H1 (cell line): ENCODE results near the gene LRRC26. TPM values are rescaled to one million over a fixed set of nuclear protein-coding genes. Genes with fewer than 3 reads are reported as not detected.

Experiments used
- CTCF ChIA-PET: fragments of 300-600 bp; sonication (Branson Sonifier 250); formaldehyde crosslinking; loops from one replicate; lab custom pipeline; 2021; ENCODE audit not compliant: partially characterized antibody; lab: Charles Lee
- POLR2A ChIA-PET: fragments of 300-600 bp; sonication (Branson Sonifier 250); formaldehyde crosslinking; loops from one replicate; lab custom pipeline; 2021; ENCODE audit warnings: inconsistent platforms; ENCODE audit not compliant: partially characterized antibody; lab: Charles Lee
- DNase-seq, 2 experiments: peaks; one replicate each; pipeline versions ENCODE4 v3.0.0 to v3.0.0-alpha.2; 2010 to 2022; ENCODE audit warnings: low spot score in 2 of 2, low read depth in 1 of 2, mixed read lengths in 1 of 2
- FAIRE-seq: peaks from 2 replicates; lab custom pipeline; 2011; peaks lifted over from hg19 to GRCh38; lab: Jason Lieb, UNC
- H2AFZ ChIP-seq: 2 replicates; pipeline ENCODE4 v1.8.1; 2012; ENCODE audit warnings: low read length, inconsistent platforms
- H2AK5ac ChIP-seq: 2 replicates; pipeline ENCODE4 v1.6.1; 2013; ENCODE audit warnings: low read depth, low read length
- H2BK120ac ChIP-seq: replicated peaks from 2 replicates; pipeline ENCODE3; 2013; ENCODE audit warnings: low read depth, low read length, inconsistent platforms
- H2BK12ac ChIP-seq: 2 replicates; pipeline ENCODE4 v1.6.1; 2013; ENCODE audit warnings: low read depth, low read length
- H2BK15ac ChIP-seq: 2 replicates; pipeline ENCODE4 v1.6.1; 2013; ENCODE audit warnings: low read length
- H2BK20ac ChIP-seq: 2 replicates; pipeline ENCODE4 v1.6.1; 2013; ENCODE audit warnings: low read length
- H2BK5ac ChIP-seq: 2 replicates; pipeline ENCODE4 v1.6.1; 2013; ENCODE audit warnings: low read depth, low read length
- H3K14ac ChIP-seq: 2 replicates; pipeline ENCODE4 v1.6.1; 2013; ENCODE audit warnings: inconsistent platforms; ENCODE audit not compliant: insufficient read length
- H3K18ac ChIP-seq: 2 replicates; pipeline ENCODE4 v1.6.1; 2013; ENCODE audit warnings: low read length; ENCODE audit errors: extremely low read depth
- H3K23ac ChIP-seq: 2 replicates; pipeline ENCODE4 v1.6.1; 2013; ENCODE audit warnings: inconsistent platforms; ENCODE audit not compliant: insufficient read length
- H3K23me2 ChIP-seq: 2 replicates; pipeline ENCODE4 v1.6.1; 2013; ENCODE audit warnings: low read depth, low read length
- H3K27ac ChIP-seq: 2 replicates; pipeline ENCODE4 v1.6.1; 2011; ENCODE audit warnings: low read depth, low read length, inconsistent platforms
- H3K27me3 ChIP-seq, 4 experiments: replicated peaks in 1 of 4; 1 replicate in 1 of 4; 2 replicates in 3 of 4; pipeline versions ENCODE4 v1.6.1 to v1.8.1; 2011 to 2013; ENCODE audit warnings: low read length in 3 of 4, mild to moderate bottlenecking in 3 of 4, inconsistent platforms in 2 of 4, mixed read lengths in 2 of 4, moderate library complexity in 1 of 4; ENCODE audit not compliant: control insufficient read depth in 3 of 4, insufficient read depth in 3 of 4; ENCODE audit errors: extremely low read depth in 1 of 4
- H3K36me3 ChIP-seq, 4 experiments: 2 replicates each; pipeline versions ENCODE4 v1.6.1 to v1.8.1; 2011 to 2013; ENCODE audit warnings: mild to moderate bottlenecking in 4 of 4, low read length in 3 of 4, moderate library complexity in 2 of 4, control low read depth in 1 of 4, inconsistent platforms in 1 of 4; ENCODE audit not compliant: insufficient read depth in 4 of 4, control insufficient read depth in 2 of 4
- H3K4ac ChIP-seq: replicated peaks from 2 replicates; pipeline ENCODE3; 2013; ENCODE audit warnings: low read length, low read depth, mixed read lengths, inconsistent platforms; ENCODE audit not compliant: insufficient read length
- H3K4me1 ChIP-seq, 4 experiments: replicated peaks in 1 of 4; 1 replicate in 1 of 4; 2 replicates in 3 of 4; pipeline versions ENCODE4 v1.6.1 to v1.8.1; 2011 to 2013; ENCODE audit warnings: low read length in 3 of 4, inconsistent platforms in 2 of 4, mixed read lengths in 1 of 4; ENCODE audit not compliant: insufficient read depth in 4 of 4, control insufficient read depth in 3 of 4
- H3K4me2 ChIP-seq, 2 experiments: 2 replicates each; pipeline versions ENCODE4 v1.6.1 to v1.8.1; 2011 to 2013; ENCODE audit warnings: low read depth in 2 of 2, low read length in 2 of 2, control low read depth in 1 of 2, inconsistent platforms in 1 of 2, mild to moderate bottlenecking in 1 of 2; ENCODE audit not compliant: insufficient read depth in 1 of 2
- H3K4me3 ChIP-seq, 4 experiments: fragments of 200-600, 300-600 bp in 1 of 4; sonication (generic), shearing (Covaris generic), sonication (Bioruptor Twin) in 1 of 4; 2 replicates each; pipeline versions ENCODE4 v1.5.1 to v1.8.1; 2011 to 2016; ENCODE audit warnings: low read length in 4 of 4, low read depth in 3 of 4, control low read depth in 2 of 4, inconsistent platforms in 2 of 4, mild to moderate bottlenecking in 2 of 4, mixed read lengths in 1 of 4, moderate library complexity in 1 of 4; ENCODE audit not compliant: insufficient read depth in 2 of 4; ENCODE audit errors: extremely low read depth in 1 of 4
- H3K56ac ChIP-seq: replicated peaks from 2 replicates; pipeline ENCODE3; 2013; ENCODE audit warnings: low read depth, mild to moderate bottlenecking, mixed read lengths, low read length, inconsistent platforms; ENCODE audit not compliant: insufficient read length
- H3K79me1 ChIP-seq: 2 replicates; pipeline ENCODE4 v1.6.1; 2013; ENCODE audit warnings: low read depth, low read length, control low read depth
- H3K79me2 ChIP-seq, 2 experiments: 2 replicates each; pipeline versions ENCODE4 v1.6.1 to v1.8.1; 2012 to 2013; ENCODE audit warnings: low read length in 2 of 2, mild to moderate bottlenecking in 2 of 2, inconsistent platforms in 1 of 2; ENCODE audit not compliant: insufficient read depth in 2 of 2, control insufficient read depth in 1 of 2
- H3K9ac ChIP-seq, 4 experiments: replicated peaks in 1 of 4; 1 replicate in 1 of 4; 2 replicates in 3 of 4; pipeline versions ENCODE4 v1.6.1 to v1.8.1; 2011 to 2013; ENCODE audit warnings: low read depth in 3 of 4, low read length in 3 of 4, control low read depth in 2 of 4, mild to moderate bottlenecking in 2 of 4, moderate library complexity in 2 of 4, inconsistent platforms in 1 of 4; ENCODE audit errors: extremely low read depth in 1 of 4
- H3K9me3 ChIP-seq, 2 experiments: 2 replicates each; pipeline versions ENCODE4 v1.6.1 to v1.8.1; 2012 to 2013; ENCODE audit warnings: mild to moderate bottlenecking in 2 of 2, moderate library complexity in 2 of 2, control low read depth in 1 of 2, inconsistent platforms in 1 of 2, low read depth in 1 of 2, low read length in 1 of 2, mixed read lengths in 1 of 2; ENCODE audit not compliant: insufficient read depth in 2 of 2
- H4K20me1 ChIP-seq, 2 experiments: replicated peaks in 1 of 2; 2 replicates each; pipeline versions ENCODE3 to v1.8.1; 2011 to 2013; ENCODE audit warnings: inconsistent platforms in 2 of 2, low read length in 2 of 2, mild to moderate bottlenecking in 1 of 2; ENCODE audit not compliant: insufficient read depth in 2 of 2, control insufficient read depth in 1 of 2
- H4K5ac ChIP-seq: 2 replicates; pipeline ENCODE4 v1.6.1; 2013; ENCODE audit warnings: low read length, low read depth, mixed read lengths, inconsistent platforms; ENCODE audit not compliant: insufficient read length
- H4K8ac ChIP-seq: 2 replicates; pipeline ENCODE4 v1.8.0; 2013; ENCODE audit warnings: mild to moderate bottlenecking, moderate library complexity, low read length, inconsistent platforms; ENCODE audit not compliant: insufficient read depth; ENCODE audit errors: extremely low read depth
- H4K91ac ChIP-seq: replicated peaks from 2 replicates; pipeline ENCODE3; 2013; ENCODE audit warnings: low read length, mixed read lengths, inconsistent platforms; ENCODE audit not compliant: insufficient read length
- BACH1 ChIP-seq: IDR thresholded peaks from 2 replicates; pipeline ENCODE4 v1.6.1; 2012; ENCODE audit warnings: low read length, improper control_type of control experiment
- CBX5 ChIP-seq: fragments of 300-800, 300-1000 bp; sonication (generic); IDR thresholded peaks from 2 replicates; pipeline ENCODE4 v1.7.1; 2016; ENCODE audit warnings: antibody characterized with exemption, low read length, low read depth
- CHD1 ChIP-seq: IDR thresholded peaks from 2 replicates; pipeline ENCODE4 v1.6.1; 2012; ENCODE audit warnings: low read depth, low read length, improper control_type of control experiment
- CTBP2 ChIP-seq: IDR thresholded peaks from 2 replicates; pipeline ENCODE4 v1.7.0; 2011; ENCODE audit warnings: borderline replicate concordance, mild to moderate bottlenecking, moderate library complexity, mixed read lengths, low read length; ENCODE audit not compliant: insufficient read depth, insufficient read length
- GABPA ChIP-seq: IDR thresholded peaks from 2 replicates; pipeline ENCODE4 v1.6.1; 2011; ENCODE audit warnings: mild to moderate bottlenecking, low read length, moderate library complexity, borderline replicate concordance; ENCODE audit not compliant: insufficient read depth
- HDAC2 ChIP-seq, 2 experiments: fragments of 300-600 bp in 1 of 2; sonication (generic) in 1 of 2; IDR thresholded peaks; 2 replicates each; pipeline ENCODE4 v1.6.1; 2011 to 2012; ENCODE audit warnings: low read depth in 2 of 2, low read length in 2 of 2, mild to moderate bottlenecking in 2 of 2, moderate library complexity in 2 of 2, borderline replicate concordance in 1 of 2, inconsistent platforms in 1 of 2
- PHF8 ChIP-seq: fragments of 200-600 bp; sonication (generic); conservative IDR thresholded peaks from 2 replicates; pipeline ENCODE4 v1.7.1; 2012; ENCODE audit warnings: low read depth, mild to moderate bottlenecking, inconsistent platforms, low read length, moderate library complexity
- SIN3A ChIP-seq, 2 experiments: IDR thresholded peaks in 1 of 2; conservative IDR thresholded peaks in 1 of 2; 2 replicates each; pipeline ENCODE4 v1.6.1; 2011 to 2012; ENCODE audit warnings: low read length in 2 of 2, improper control_type of control experiment in 1 of 2, low read depth in 1 of 2, mild to moderate bottlenecking in 1 of 2
- TAF1 ChIP-seq: IDR thresholded peaks from 2 replicates; pipeline ENCODE4 v1.6.1; 2011; ENCODE audit warnings: mild to moderate bottlenecking, low read depth, low read length
- TCF12 ChIP-seq: IDR thresholded peaks from 2 replicates; pipeline ENCODE4 v1.6.1; 2011; ENCODE audit warnings: low read depth, mild to moderate bottlenecking, low read length
- WGBS, 2 experiments: shearing (Covaris generic) in 1 of 2; methylation state at CpG; one replicate each; pipeline versions ENCODE4 v1.1.6 to v1.1.7; 2013 to 2015; ENCODE audit warnings: low lambda C conversion rate in 2 of 2, mixed read lengths in 2 of 2, inconsistent platforms in 1 of 2, low coverage in 1 of 2, missing lambda C conversion rate in 1 of 2; ENCODE audit not compliant: insufficient replicate concordance in 2 of 2, insufficient coverage in 1 of 2, insufficient read length in 1 of 2; ENCODE audit errors: extremely low coverage in 1 of 2, missing lambda C conversion rate in 1 of 2; 5-methylcytosine and 5-hydroxymethylcytosine counted together
- polyA plus RNA-seq, 7 experiments: library from polyadenylated mRNA; depleted of rRNA in 3 of 7; stranded (reverse) in 5 of 7; unstranded in 2 of 7; fragments of >200 nt in 5 of 7; fragments of 200-250 nt in 2 of 7; gene quantifications; 1 replicate in 5 of 7; 2 replicates in 1 of 7; 4 replicates in 1 of 7; pipeline versions ENCODE4 v1.2.1 to v1.2.3, GENCODE V29; 2011 to 2013; ENCODE audit warnings: missing spikeins in 2 of 7, mixed read lengths in 2 of 7
- total RNA-seq: library from RNA; stranded (reverse); fragmentation: NEBNext Ultra II Directional; extraction: Animal tissue kit (Norgen Biotek cat#: 25700); gene quantifications from 2 replicates; pipeline ENCODE4 v1.2.1, GENCODE V29; 2021
- TF ChIP-seq, protein P1 (sequence below): IDR thresholded peaks from 2 replicates; pipeline ENCODE4 v1.6.1; 2011; ENCODE audit warnings: low read length, improper control_type of control experiment

The LRRC26 gene
- total and polyA plus RNA-seq, 2 of the 8 experiments (the other 6 are each of a cell fraction or from before 2014, with no cell fraction given) = 0.34 to 0.85 TPM

- Histone ChIP-seq H3K56ac (no peak overlapping the region), H3K23ac (no peak overlapping the region), H3K27me3 (no peaks in the 10 kb centered on the region; a peak in 2 of 7 replicates), H2BK20ac (no peak overlapping the region), H4K8ac (no peak overlapping the region), H2BK12ac (no peak overlapping the region), H2AFZ (no peak overlapping the region), H4K5ac (no peak overlapping the region), H3K4ac (no peak overlapping the region), H3K9me3 (no peaks in the 10 kb centered on the region), H3K27ac (no peak overlapping the region), H3K14ac (no peak overlapping the region), H2AK5ac (peak overlapping the region; percentile 39; the same call in 1 of the 2 replicates), H3K23me2 (peaks cover 16% of the 10 kb centered on the region; the same call in 1 of the 2 replicates), H2BK120ac (no peak overlapping the region), H3K4me1 (peaks cover 0 to 15% (median 9%) of the 10 kb centered on the region in 4 experiments; a peak in 5 of 7 replicates), H3K79me2 (no peaks in the 10 kb centered on the region), H3K9ac (no peak overlapping the region), H3K4me3 (no peak overlapping the region), H3K18ac (no peak overlapping the region), H3K36me3 (peaks cover 0 to 22% (median 7%) of the 10 kb centered on the region in 4 experiments; a peak in 6 of 8 replicates), H4K20me1 (peaks cover 0 to 9% of the 10 kb centered on the region in 2 experiments), H2BK15ac (no peak overlapping the region), H2BK5ac (no peak overlapping the region), H3K79me1 (no peaks in the 10 kb centered on the region), H4K91ac (no peak overlapping the region), H3K4me2 (no peak overlapping the region)
- CTCF ChIA-PET = interaction anchor here (0.9 to 20.2 kb wide), 9 partner anchors 12 to 271 kb away, joined by 3 to 204 read pairs (median 4); partner anchors contain the start of genes ANAPC2 and SSNA1
- 93% methylated on average over 12 of the region's 12 CpGs; no CpG with 5 or more reads in 1 of the 2 experiments for WGBS, 2 experiments
- POLR2A ChIA-PET = interaction anchor here (1.1 to 69.9 kb wide), 7 partner anchors 11 to 227 kb away, joined by 3 to 1462 read pairs (median 6); partner anchors contain the start of genes NDOR1, NELFB, PAXX and STPG3
- FAIRE-seq = no peak
- DNase-seq = no peak
- no peak for TF ChIP-seq CBX5
- no peak for TF ChIP-seq PHF8
- TF ChIP-seq, protein P1, sequence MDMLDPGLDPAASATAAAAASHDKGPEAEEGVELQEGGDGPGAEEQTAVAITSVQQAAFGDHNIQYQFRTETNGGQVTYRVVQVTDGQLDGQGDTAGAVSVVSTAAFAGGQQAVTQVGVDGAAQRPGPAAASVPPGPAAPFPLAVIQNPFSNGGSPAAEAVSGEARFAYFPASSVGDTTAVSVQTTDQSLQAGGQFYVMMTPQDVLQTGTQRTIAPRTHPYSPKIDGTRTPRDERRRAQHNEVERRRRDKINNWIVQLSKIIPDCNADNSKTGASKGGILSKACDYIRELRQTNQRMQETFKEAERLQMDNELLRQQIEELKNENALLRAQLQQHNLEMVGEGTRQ = no peak
- TF ChIP-seq TCF12 = no peak
- TF ChIP-seq TAF1 = no peak
- no peak for TF ChIP-seq CHD1
- TF ChIP-seq BACH1 = no peak
- no peak for TF ChIP-seq SIN3A (conservative IDR thresholded peaks at IDR 0.05 in 1 of 2, IDR thresholded peaks at IDR 0.05 in 1 of 2; ENCODE audit: low read depth in 1 of 2, low read length in 2 of 2)
- no peak for TF ChIP-seq GABPA
- no peak for TF ChIP-seq HDAC2 (IDR thresholded peaks at IDR 0.05; ENCODE audit: borderline replicate concordance in 1 of 2, low read depth in 2 of 2, low read length in 2 of 2)
- no peak for TF ChIP-seq CTBP2
These were observed 49.0 kb upstream of the LRRC26 start for GRCh38 chr9:137218754-137219271.
